Measurements from ENCODE around the gene PAN2. TPM values are rescaled to one million over a fixed set of nuclear protein-coding genes. Genes with fewer than 3 reads are reported as not detected.

PAN2 gene
- total RNA-seq, 4 donors from 2014 or later, result 95.7 to 148 (median 134) TPM

- intact Hi-C loops (cut with DNase I), result no loop called here
- no peak for DNase-seq
- H3K27ac ChIP-seq, result no peak overlapping the region
- peaks cover 40 to 46% of the 10 kb centered on the region in 2 donors for H3K36me3 ChIP-seq
- TF ChIP-seq POLR2A (IDR thresholded peaks at IDR 0.05), result no peak
- TF ChIP-seq CTCF (IDR thresholded peaks at IDR 0.05), result peak in 1 of 6 experiments; percentile 23
- peaks cover 2 to 11% of the 10 kb centered on the region in 2 donors for H3K4me1 ChIP-seq
- 36 to 61% methylated on average over 1 of the region's 1 CpG for WGBS, 2 donors
- no peak overlapping the region for H3K4me3 ChIP-seq (replicated peaks in 1 of 3)
- no peaks in the 10 kb centered on the region for H3K27me3 ChIP-seq
- H3K9me3 ChIP-seq, result no peaks in the 10 kb centered on the region
Observed at GRCh38 chr12:56271031-56271430, 62.8 kb downstream of the PAN2 start.

- H3K9me3 ChIP-seq, result no peaks in the 10 kb centered on the region
- peak; percentile 15 to 39 for DNase-seq
- H3K27me3 ChIP-seq, result no peaks in the 10 kb centered on the region
- intact Hi-C loops (cut with DNase I), result no loop called here
- H3K27ac ChIP-seq, result peak overlapping the region; percentile 86 to 91 (median 89)
- H3K4me1 ChIP-seq, result peaks cover 4 to 13% of the 10 kb centered on the region in 2 donors
- peaks cover 8 to 14% of the 10 kb centered on the region in 2 donors for H3K36me3 ChIP-seq
- TF ChIP-seq CTCF (IDR thresholded peaks at IDR 0.05) (no peak), POLR2A (IDR thresholded peaks at IDR 0.05) (no peak)
- peak overlapping the region; percentile 8 to 69 (median 53) for H3K4me3 ChIP-seq (replicated peaks in 1 of 3)
- WGBS, 2 donors, result 31 to 34% methylated on average over 21 of the region's 21 CpGs
Observed at GRCh38 chr12:56267443-56268071, 66.2 kb downstream of the PAN2 start.

DNA sequence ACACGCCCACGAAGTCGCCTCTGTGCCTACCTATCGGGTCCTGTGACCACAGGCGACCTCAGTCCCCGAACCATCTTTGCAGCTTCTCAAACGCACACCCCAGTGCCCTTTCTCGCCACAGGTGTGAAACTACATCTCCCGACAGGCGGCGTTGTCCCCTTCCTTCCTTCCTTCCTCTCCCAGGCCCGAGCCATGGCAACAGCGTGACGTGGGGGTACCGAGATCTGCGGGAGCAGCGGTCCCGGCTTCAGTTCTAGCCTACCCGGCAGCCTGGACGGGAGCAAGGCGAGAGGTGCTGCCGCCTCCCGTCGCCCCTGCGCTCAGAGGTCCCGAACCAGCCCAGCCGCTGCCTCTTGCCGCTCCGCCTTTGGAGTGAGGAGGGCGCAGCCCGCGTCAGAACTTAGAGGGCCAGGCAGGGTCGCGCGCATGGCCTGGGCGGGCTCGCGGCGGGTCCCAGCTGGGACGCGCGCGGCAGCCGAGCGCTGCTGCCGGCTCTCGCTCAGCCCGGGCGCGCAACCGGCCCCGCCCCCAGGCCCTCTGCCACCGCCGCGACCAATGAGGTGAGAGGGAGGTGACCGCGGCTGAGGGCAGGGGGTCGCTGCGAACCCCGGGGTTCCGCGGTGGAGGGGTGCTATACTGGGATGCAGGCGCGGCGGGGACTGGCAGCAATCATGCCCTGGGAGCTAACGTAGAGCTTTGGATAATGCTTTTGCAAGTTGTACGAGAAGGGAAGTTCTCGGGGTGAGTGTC, 66.9 kb downstream of the PAN2 start, which contains the start of gene COQ10A:
COQ10A (plus strand) TSS at position 250 of the 750 bp plus-strand sequence; CDS start at position 427, 177 bp downstream.
- Histone ChIP-seq H3K9me3 (no peaks in the 10 kb centered on the region), H3K27me3 (no peaks in the 10 kb centered on the region), H3K27ac (peak within 1 kb of the TSS; percentile 86 to 91 (median 89)), H3K4me1 (peaks cover 4 to 13% of the 10 kb centered on the region in 2 donors), H3K36me3 (peaks cover 5 to 7% of the 10 kb centered on the region in 2 donors), H3K4me3 (replicated peaks in 1 of 3) (peak within 1 kb of the TSS; percentile 8 to 69 (median 53))
- WGBS, 2 donors, result 0 to 1% methylated on average over 21 to 52 of the region's 68 CpGs
- peak; percentile 91 to 94 for DNase-seq
- TF ChIP-seq POLR2A (IDR thresholded peaks at IDR 0.05), result peak; percentile 37 to 91
- peak in 5 of 6 experiments; percentile 24 to 81 (median 74) for TF ChIP-seq CTCF (IDR thresholded peaks at IDR 0.05)
- intact Hi-C loops (cut with DNase I), result no loop called here

Small RNAs within 50 kb of the gene (small RNA-seq; reads per million reads assigned to genes)
- not detected for gene RNU7-40P

Other genes starting within 250 kb of the PAN2 start
- gene PA2G4, start 229.4 kb downstream of the PAN2 start, total RNA-seq, result 100 to 1,000 TPM in 3 of 4 donors, 10 to 100 TPM in 1; 94.0 to 142 (median 122) TPM
- 1,000 to 10,000 TPM; 1,344 to 2,817 (median 2,330) TPM for gene RPL41, start 217.4 kb downstream of the PAN2 start, total RNA-seq
- 1 to 10 TPM; 4.7 to 7.7 (median 5.6) TPM for gene ZC3H10, start 215.7 kb downstream of the PAN2 start, total RNA-seq
- gene ESYT1, start 205.7 kb downstream of the PAN2 start, total RNA-seq, result 10 to 100 TPM; 60.6 to 84.7 (median 68.7) TPM
- 100 to 1,000 TPM in 1 of 4 donors, 10 to 100 TPM in 3; 33.4 to 115 (median 48.1) TPM for gene MYL6B, start 181.4 kb downstream of the PAN2 start, total RNA-seq
- gene MYL6, start 175.6 kb downstream of the PAN2 start, total RNA-seq, result 1,000 to 10,000 TPM; 1,110 to 2,359 (median 1,915) TPM
- gene SMARCC2, start 144.5 kb downstream of the PAN2 start, total RNA-seq, result 100 to 1,000 TPM in 1 of 4 donors, 10 to 100 TPM in 3; 76.5 to 101 (median 83.0) TPM
- gene RNF41, start 112.1 kb downstream of the PAN2 start, total RNA-seq, result 10 to 100 TPM; 63.4 to 89.7 (median 73.4) TPM
- gene NABP2, start 109.7 kb downstream of the PAN2 start, total RNA-seq, result 10 to 100 TPM; 19.4 to 35.7 (median 31.4) TPM
- gene SLC39A5, start 103.9 kb downstream of the PAN2 start, total RNA-seq, result not detected
- 10 to 100 TPM; 15.9 to 22.3 (median 18.3) TPM for gene ANKRD52, start 75.6 kb downstream of the PAN2 start, total RNA-seq
- gene COQ10A, start 67.1 kb downstream of the PAN2 start, total RNA-seq, result 10 to 100 TPM; 11.3 to 28.7 (median 19.7) TPM
- gene CS, start 33.7 kb downstream of the PAN2 start, total RNA-seq, result 100 to 1,000 TPM; 110 to 190 (median 118) TPM
- gene CNPY2, start 18.0 kb downstream of the PAN2 start, total RNA-seq, result 100 to 1,000 TPM; 107 to 129 (median 124) TPM
- 1 to 10 TPM in 1 of 4 donors, under 1 TPM in 1, not detected in 2; 0.67 to 1.1 TPM for gene IL23A, start 4.9 kb upstream of the PAN2 start, total RNA-seq
- 100 to 1,000 TPM; 121 to 166 (median 146) TPM for gene STAT2, start 26.1 kb upstream of the PAN2 start, total RNA-seq
- gene APOF, start 28.9 kb upstream of the PAN2 start, total RNA-seq, result not detected
- gene TIMELESS, start 115.4 kb upstream of the PAN2 start, total RNA-seq, result 1 to 10 TPM; 4.6 to 7.6 (median 6.7) TPM
- not detected for gene MIP, start 120.7 kb upstream of the PAN2 start, total RNA-seq
- gene SPRYD4, start 134.6 kb upstream of the PAN2 start, total RNA-seq, result 1 to 10 TPM; 2.8 to 4.6 (median 4.3) TPM
- gene GLS2, start 154.2 kb upstream of the PAN2 start, total RNA-seq, result 1 to 10 TPM; 1.8 to 4.2 (median 2.7) TPM
- 10 to 100 TPM; 39.8 to 58.3 (median 50.2) TPM for gene RBMS2, start 187.8 kb upstream of the PAN2 start, total RNA-seq

Data from thyroid gland (tissue), 4 donors.